Measurements from ENCODE around the gene RASGEF1C. TPM values are rescaled to one million over a fixed set of nuclear protein-coding genes. Genes with fewer than 3 reads are reported as not detected.
"Not testable (repeated sequence)": the region's sequence is repeated elsewhere in the genome, so short reads cannot be mapped to it uniquely, and the experiment has no call there.

The RASGEF1C gene
- polyA plus RNA-seq, 1 donor from 2014 or later, result not detected

- peaks cover 0 to 1% (median 0%) of the 10 kb centered on the region in 3 donors for H3K4me1 Mint-ChIP-seq
- H3K27me3 Mint-ChIP-seq, result peaks cover 3% of the 10 kb centered on the region
- H3K27ac Mint-ChIP-seq, result no peak overlapping the region
- H3K9me3 Mint-ChIP-seq, result peaks cover 5 to 29% (median 22%) of the 10 kb centered on the region in 3 donors
- H3K36me3 Mint-ChIP-seq, result peaks cover 2% of the 10 kb centered on the region
- H3K4me3 Mint-ChIP-seq, result no peak overlapping the region
These were observed 7.0 kb upstream of the RASGEF1C start for GRCh38 chr5:180215783-180216630.

GRCh38 chr5:180214870-180215770 lies 6.1 kb upstream of the RASGEF1C start:
- peaks cover 2% of the 10 kb centered on the region for H3K36me3 Mint-ChIP-seq
- peaks cover 5 to 22% (median 21%) of the 10 kb centered on the region in 3 donors for H3K9me3 Mint-ChIP-seq
- H3K4me3 Mint-ChIP-seq, result no peak overlapping the region
- H3K27me3 Mint-ChIP-seq, result peaks cover 10% of the 10 kb centered on the region
- H3K27ac Mint-ChIP-seq, result no peak overlapping the region
- H3K4me1 Mint-ChIP-seq, result peaks cover 0 to 1% (median 0%) of the 10 kb centered on the region in 3 donors

GRCh38 chr5:180213657-180214207 lies 4.7 kb upstream of the RASGEF1C start:
- peak overlapping the region in 1 of 3 donors; percentile 55 for H3K27ac Mint-ChIP-seq
- H3K4me3 Mint-ChIP-seq, result no peak overlapping the region
- peaks cover 2% of the 10 kb centered on the region for H3K36me3 Mint-ChIP-seq
- peaks cover 3 to 11% (median 10%) of the 10 kb centered on the region in 3 donors for H3K9me3 Mint-ChIP-seq
- H3K27me3 Mint-ChIP-seq, result peaks cover 18% of the 10 kb centered on the region
- peaks cover 0 to 1% (median 0%) of the 10 kb centered on the region in 3 donors for H3K4me1 Mint-ChIP-seq

- peaks cover 2 to 7% (median 5%) of the 10 kb centered on the region in 3 donors for H3K9me3 Mint-ChIP-seq
- peaks cover 21% of the 10 kb centered on the region for H3K27me3 Mint-ChIP-seq
- peaks cover 0 to 5% (median 3%) of the 10 kb centered on the region in 3 donors for H3K4me1 Mint-ChIP-seq
- no peak overlapping the region for H3K27ac Mint-ChIP-seq
- H3K36me3 Mint-ChIP-seq, result no peaks in the 10 kb centered on the region
- no peak overlapping the region for H3K4me3 Mint-ChIP-seq
These were observed 4.2 kb upstream of the RASGEF1C start for GRCh38 chr5:180213256-180213600.

GRCh38 chr5:180212363-180213255 lies 3.6 kb upstream of the RASGEF1C start:
- Mint-ChIP-seq H3K27me3 (peaks cover 28% of the 10 kb centered on the region), H3K4me3 (no peak overlapping the region)

GRCh38 chr5:180211761-180212035 lies 2.7 kb upstream of the RASGEF1C start:
- H3K36me3 Mint-ChIP-seq, result no peaks in the 10 kb centered on the region
- H3K4me1 Mint-ChIP-seq, result peaks cover 4 to 8% (median 5%) of the 10 kb centered on the region in 3 donors
- peaks cover 30% of the 10 kb centered on the region for H3K27me3 Mint-ChIP-seq
- no peak overlapping the region for H3K4me3 Mint-ChIP-seq
- H3K27ac Mint-ChIP-seq, result no peak overlapping the region
- peaks cover 0 to 3% (median 2%) of the 10 kb centered on the region in 3 donors for H3K9me3 Mint-ChIP-seq

More at GRCh38 chr5:180212363-180213255, 3.6 kb upstream of the RASGEF1C start:
- Mint-ChIP-seq H3K9me3 (peaks cover 0 to 3% (median 2%) of the 10 kb centered on the region in 3 donors), H3K4me1 (peaks cover 0 to 5% (median 5%) of the 10 kb centered on the region in 3 donors), H3K27ac (no peak overlapping the region), H3K36me3 (no peaks in the 10 kb centered on the region)

- Mint-ChIP-seq H3K4me3 (no peak overlapping the region), H3K4me1 (peaks cover 5 to 8% (median 7%) of the 10 kb centered on the region in 3 donors), H3K36me3 (no peaks in the 10 kb centered on the region), H3K9me3 (peaks cover 0 to 2% (median 2%) of the 10 kb centered on the region in 3 donors), H3K27me3 (peaks cover 32% of the 10 kb centered on the region), H3K27ac (no peak overlapping the region)
These were observed 2.1 kb upstream of the RASGEF1C start for GRCh38 chr5:180210961-180211760.

- H3K9me3 Mint-ChIP-seq, H3K4me1 Mint-ChIP-seq, H3K36me3 Mint-ChIP-seq: not testable (repeated sequence)
- Mint-ChIP-seq H3K27me3 (peaks cover 32% of the 10 kb centered on the region), H3K27ac (peak overlapping the region in 1 of 3 donors; percentile 47), H3K4me3 (peak overlapping the region in 2 of 4 donors; percentile 41 to 75)
These were observed 1.1 kb upstream of the RASGEF1C start for GRCh38 chr5:180210077-180210476.

- H3K27me3 Mint-ChIP-seq, result peaks cover 32% of the 10 kb centered on the region
- no peak overlapping the region for H3K27ac Mint-ChIP-seq
- peaks cover 5 to 8% (median 7%) of the 10 kb centered on the region in 3 donors for H3K4me1 Mint-ChIP-seq
- H3K36me3 Mint-ChIP-seq, result no peaks in the 10 kb centered on the region
- peak overlapping the region in 3 of 4 donors; percentile 30 to 81 (median 76) for H3K4me3 Mint-ChIP-seq
- H3K9me3 Mint-ChIP-seq, result no peaks in the 10 kb centered on the region
These were observed 453 bp downstream of the RASGEF1C start for GRCh38 chr5:180208435-180209081.

GRCh38 chr5:180208038-180208434 lies 975 bp downstream of the RASGEF1C start:
- Mint-ChIP-seq H3K9me3 (no peaks in the 10 kb centered on the region), H3K4me1 (peaks cover 5 to 8% (median 7%) of the 10 kb centered on the region in 3 donors), H3K27ac (peak overlapping the region in 1 of 3 donors; percentile 19), H3K4me3 (peak overlapping the region in 3 of 4 donors; percentile 30 to 81 (median 76)), H3K36me3 (no peaks in the 10 kb centered on the region), H3K27me3 (peaks cover 34% of the 10 kb centered on the region)

GRCh38 chr5:180207593-180207992 lies 1.4 kb downstream of the RASGEF1C start:
- Mint-ChIP-seq H3K4me3 (no peak overlapping the region), H3K27me3 (peaks cover 32% of the 10 kb centered on the region), H3K36me3 (no peaks in the 10 kb centered on the region), H3K9me3 (no peaks in the 10 kb centered on the region), H3K27ac (peak overlapping the region in 1 of 3 donors; percentile 19), H3K4me1 (peaks cover 5 to 8% (median 7%) of the 10 kb centered on the region in 3 donors)

GRCh38 chr5:180206993-180207392 lies 2.0 kb downstream of the RASGEF1C start:
- Mint-ChIP-seq H3K27ac (peak overlapping the region in 1 of 3 donors; percentile 41), H3K27me3 (peaks cover 31% of the 10 kb centered on the region), H3K36me3 (no peaks in the 10 kb centered on the region), H3K9me3 (no peaks in the 10 kb centered on the region), H3K4me3 (peak overlapping the region in 2 of 4 donors; percentile 14 to 43), H3K4me1 (peaks cover 5 to 7% (median 7%) of the 10 kb centered on the region in 3 donors)

GRCh38 chr5:180205916-180206315 lies 3.1 kb downstream of the RASGEF1C start:
- H3K4me1 Mint-ChIP-seq, result peaks cover 5 to 7% (median 6%) of the 10 kb centered on the region in 3 donors

More at GRCh38 chr5:180205916-180206315, 3.1 kb downstream of the RASGEF1C start:
- Mint-ChIP-seq H3K9me3 (no peaks in the 10 kb centered on the region), H3K36me3 (no peaks in the 10 kb centered on the region), H3K27ac (no peak overlapping the region), H3K4me3 (no peak overlapping the region), H3K27me3 (peaks cover 34% of the 10 kb centered on the region)

All from IgD-negative memory B cell (primary cell).